GM19239 (cell line): ENCODE results near the gene CACNB4.
"Not testable (repeated sequence)": the region's sequence is repeated elsewhere in the genome, so short reads cannot be mapped to it uniquely, and the experiment has no call there.

Source experiments
- DNase-seq: peaks from one replicate; pipeline ENCODE4 v3.0.0; 2011; ENCODE audit warnings: low spot score; ENCODE audit not compliant: insufficient read length
- FAIRE-seq: peaks from 2 replicates; lab custom pipeline; 2011; peaks lifted over from hg19 to GRCh38; lab: Jason Lieb, UNC

Gene CACNB4

GRCh38 chr2:151953467-151953866 is 145.4 kb downstream of the CACNB4 start:
- DNase-seq (no peak), FAIRE-seq (no peak)

- no peak for FAIRE-seq
Measured at GRCh38 chr2:151952691-151953456, 146.0 kb downstream of the CACNB4 start.

DNA sequence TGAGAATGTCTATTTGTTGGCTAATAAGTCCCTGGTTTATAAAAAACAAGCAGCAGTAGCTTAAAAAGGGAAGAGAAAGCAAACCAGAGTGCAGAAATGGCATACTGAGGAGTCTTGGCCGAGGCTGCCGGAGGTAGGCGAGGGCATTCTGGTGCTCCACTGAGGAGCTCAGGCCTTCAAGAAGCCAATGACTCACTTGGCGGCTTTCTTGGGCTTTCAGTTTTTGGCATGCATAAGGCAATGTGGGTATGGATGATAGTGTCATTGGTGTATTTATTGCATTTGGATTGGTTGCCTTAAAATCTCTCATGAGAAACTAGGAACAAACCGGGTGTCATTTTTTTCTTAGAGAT is 151.1 kb downstream of the CACNB4 start:
- FAIRE-seq (peak; percentile 8), DNase-seq (no peak)

More at GRCh38 chr2:151952691-151953456, 146.0 kb downstream of the CACNB4 start:
- DNase-seq: no peak

- FAIRE-seq (peak; percentile 80), DNase-seq (peak; percentile 17)
Measured at GRCh38 chr2:151946899-151947812, 151.7 kb downstream of the CACNB4 start.

- FAIRE-seq (no peak), DNase-seq (no peak)
Measured at GRCh38 chr2:151946250-151946884, 152.5 kb downstream of the CACNB4 start.

DNA sequence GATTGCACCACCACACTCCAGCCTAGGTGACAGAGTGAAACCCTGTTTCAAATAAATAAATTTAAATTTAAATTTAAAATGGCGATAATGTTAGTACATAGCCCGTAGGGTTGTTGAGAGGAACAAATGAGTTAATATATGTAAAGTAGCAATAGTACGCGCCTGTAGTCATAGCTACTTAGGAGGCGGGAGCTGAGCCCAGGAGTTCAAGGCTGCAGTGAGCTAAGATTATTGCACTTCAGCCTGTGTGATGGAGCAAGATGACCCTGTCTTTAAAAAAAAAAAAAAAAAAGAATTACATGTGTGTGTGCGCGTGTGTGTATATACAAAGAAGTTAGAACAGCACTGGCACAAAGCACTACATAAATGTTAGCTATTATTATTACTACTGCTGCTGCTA is 153.2 kb downstream of the CACNB4 start:
- no peak for DNase-seq
- no peak for FAIRE-seq

GRCh38 chr2:151945186-151945585 is 153.7 kb downstream of the CACNB4 start:
- no peak for FAIRE-seq
- no peak for DNase-seq

DNA sequence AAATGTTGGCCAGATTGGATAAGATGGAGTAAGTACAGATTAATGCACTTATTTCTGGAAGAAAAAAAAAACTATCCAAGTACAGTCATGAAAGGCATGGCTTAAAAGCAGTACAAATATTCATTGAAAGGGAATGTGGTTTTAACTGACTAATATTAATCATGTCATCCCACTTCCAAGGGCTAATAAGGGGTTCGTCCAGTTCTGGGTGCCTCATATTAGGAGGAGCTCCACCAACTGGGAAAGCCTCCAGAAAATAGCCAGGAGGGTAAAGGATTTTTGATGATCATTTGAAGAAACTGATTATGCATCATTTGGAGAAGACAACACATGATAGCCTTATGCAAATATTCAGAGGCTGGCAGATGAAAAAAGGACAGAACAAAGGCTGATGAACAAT is 155.4 kb downstream of the CACNB4 start:
- DNase-seq (no peak), FAIRE-seq (no peak)

- not testable (repeated sequence) for FAIRE-seq, DNase-seq
Measured at GRCh38 chr2:151942540-151943205, 156.2 kb downstream of the CACNB4 start.

GRCh38 chr2:151937966-151938365 is 160.9 kb downstream of the CACNB4 start:
- FAIRE-seq: no peak

GRCh38 chr2:151936626-151937025 is 162.2 kb downstream of the CACNB4 start:
- FAIRE-seq: no peak
- no peak for DNase-seq

More at GRCh38 chr2:151937966-151938365, 160.9 kb downstream of the CACNB4 start:
- no peak for DNase-seq

- DNase-seq (no peak), FAIRE-seq (no peak)
Measured at GRCh38 chr2:151933266-151933804, 165.5 kb downstream of the CACNB4 start.

GRCh38 chr2:151931756-151932155 is 167.1 kb downstream of the CACNB4 start:
- DNase-seq (no peak), FAIRE-seq (no peak)

- FAIRE-seq: no peak
- DNase-seq: no peak
Measured at GRCh38 chr2:151931030-151931611, 167.7 kb downstream of the CACNB4 start.

GRCh38 chr2:151930042-151930441 is 168.8 kb downstream of the CACNB4 start:
- DNase-seq: no peak
- FAIRE-seq: no peak

DNA sequence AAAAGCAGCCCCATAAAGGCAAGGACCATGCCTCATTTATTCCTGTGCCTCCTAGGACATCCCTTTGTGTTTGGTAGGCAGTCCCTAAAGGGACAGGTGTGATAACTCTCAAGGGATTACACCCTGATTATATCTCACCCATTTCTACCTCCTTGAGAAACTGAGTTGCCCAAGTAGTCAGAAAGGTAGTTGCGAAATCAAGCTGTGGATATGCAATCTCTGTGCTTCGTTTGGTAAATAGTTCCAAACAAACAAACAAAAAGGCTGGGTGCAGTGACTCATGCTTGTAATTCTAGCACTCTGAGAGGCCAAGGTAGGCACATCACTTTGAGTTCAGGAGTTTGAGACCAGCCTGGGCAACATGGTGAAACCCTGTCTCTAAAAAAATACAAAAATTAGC is 170.5 kb downstream of the CACNB4 start:
- FAIRE-seq (no peak), DNase-seq (no peak)

DNA sequence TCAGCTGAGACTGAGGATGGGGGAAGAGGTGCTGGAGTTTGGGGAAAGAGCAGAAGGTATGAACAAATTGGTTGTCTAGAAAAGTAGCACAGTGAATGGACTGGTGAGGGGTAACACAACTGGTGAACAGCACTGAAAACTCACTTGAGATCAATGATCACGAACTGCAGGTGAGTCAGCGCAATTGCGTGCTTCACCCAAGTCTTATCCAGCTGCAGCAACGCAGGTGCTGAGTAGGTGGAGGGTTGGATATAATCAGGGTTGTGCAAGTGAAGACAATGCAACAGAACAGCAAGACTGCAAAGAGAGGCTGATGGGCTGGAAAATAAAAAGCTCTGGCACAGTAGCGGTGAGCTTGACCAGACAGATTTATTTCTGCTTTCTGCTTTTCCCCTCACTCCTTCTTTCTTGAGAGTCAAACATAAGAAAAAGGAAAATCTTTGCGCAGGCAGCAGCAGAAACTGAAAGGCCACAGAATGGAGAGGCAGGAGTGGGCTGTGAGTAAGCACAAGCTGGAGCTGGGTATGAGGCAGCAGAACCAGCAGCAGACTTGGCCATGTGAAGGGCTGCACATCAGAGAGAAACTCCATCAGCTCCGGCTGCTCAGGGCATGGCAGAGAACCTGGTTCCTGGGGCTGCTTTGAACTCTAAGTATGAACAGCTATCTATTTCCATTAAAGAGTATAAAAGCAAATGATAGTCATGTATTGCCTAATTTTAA is 171.2 kb downstream of the CACNB4 start:
- FAIRE-seq: no peak

DNA sequence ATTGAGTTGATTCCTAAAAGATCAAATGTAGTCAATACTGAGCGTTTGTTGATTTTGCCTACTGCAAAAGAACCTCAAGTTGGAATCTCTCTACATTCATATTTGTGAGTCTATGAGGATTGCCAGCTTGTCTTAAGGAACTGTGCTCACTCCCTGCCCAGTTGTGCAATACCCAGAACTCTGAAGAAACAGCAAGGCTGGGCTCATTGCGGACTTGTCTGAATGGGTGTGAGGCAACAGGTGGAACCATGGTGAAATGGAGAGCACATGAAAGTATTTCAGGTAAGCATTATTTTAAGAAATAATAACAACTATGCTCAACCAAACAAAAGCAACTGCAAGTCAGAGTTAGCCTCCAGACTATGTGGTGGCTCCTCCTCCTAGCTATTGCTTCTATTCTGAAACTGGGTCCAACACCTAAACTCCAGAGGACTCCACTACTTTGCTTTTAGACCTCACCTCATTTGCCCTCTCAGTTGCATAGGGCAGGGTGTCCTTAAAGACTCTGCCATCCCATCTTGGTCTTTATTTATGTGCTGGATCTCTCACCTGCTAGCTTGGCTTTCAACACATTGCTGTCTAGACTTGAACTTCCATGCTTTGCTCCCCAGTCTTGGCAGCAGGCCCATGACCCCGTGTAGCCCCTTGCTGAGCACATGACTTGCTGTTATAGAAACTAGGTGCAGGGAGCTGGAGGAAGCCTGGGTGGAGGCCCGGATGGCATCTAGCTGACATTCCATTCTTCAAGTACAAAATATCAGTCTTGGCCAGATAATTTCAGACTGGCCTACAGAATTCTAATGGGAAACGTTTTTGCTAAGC is 175.8 kb downstream of the CACNB4 start:
- FAIRE-seq (no peak), DNase-seq (no peak)

More for the DNA sequence above, 171.2 kb downstream of the CACNB4 start:
- no peak for DNase-seq
